ENCODE results near the gene ADPRS.

The ADPRS gene

DNA sequence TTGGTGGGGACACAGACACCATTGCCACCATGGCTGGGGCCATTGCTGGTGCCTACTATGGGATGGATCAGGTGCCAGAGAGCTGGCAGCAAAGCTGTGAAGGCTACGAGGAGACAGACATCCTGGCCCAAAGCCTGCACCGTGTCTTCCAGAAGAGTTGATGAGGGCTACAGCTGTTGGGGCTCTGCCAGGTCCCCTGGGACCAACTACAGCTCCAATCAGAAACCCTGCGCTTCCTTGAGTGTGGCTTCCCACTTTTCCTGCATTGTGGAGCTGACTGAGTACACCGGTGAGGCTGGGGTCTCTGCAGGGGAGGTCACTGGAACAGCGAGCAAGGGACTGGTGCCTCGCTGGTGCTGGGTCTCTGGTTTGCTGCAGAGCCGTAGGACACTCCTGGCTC, 4.5 kb downstream of the ADPRS start:
- Histone ChIP-seq H3K4me3 (replicated peaks; ENCODE audit: low read depth, low read length) (no peak overlapping the region), H3K27me3 (replicated peaks; ENCODE audit: control insufficient read depth, insufficient read depth, low read length) (no peaks in the 10 kb centered on the region), H3K36me3 (ENCODE audit: control insufficient read depth, insufficient read depth, low read length) (peaks cover 37% of the 10 kb centered on the region)
- no peak for TF ChIP-seq CTCF (IDR thresholded peaks at IDR 0.05; ENCODE audit: insufficient read depth, low read length, poor library complexity, severe bottlenecking)
- DNase-seq (ENCODE audit: extremely low read depth, insufficient read length): no peak

- DNase-seq (ENCODE audit: extremely low read depth, insufficient read length): no peak
- peaks cover 37% of the 10 kb centered on the region for H3K36me3 ChIP-seq (ENCODE audit: control insufficient read depth, insufficient read depth, low read length)
- H3K27me3 ChIP-seq (replicated peaks; ENCODE audit: control insufficient read depth, insufficient read depth, low read length): no peaks in the 10 kb centered on the region
- no peak overlapping the region for H3K4me3 ChIP-seq (replicated peaks; ENCODE audit: low read depth, low read length)
- no peak for TF ChIP-seq CTCF (IDR thresholded peaks at IDR 0.05; ENCODE audit: insufficient read depth, low read length, poor library complexity, severe bottlenecking)
These were observed 5.2 kb downstream of the ADPRS start for GRCh38 chr1:36093929-36094328.

- TF ChIP-seq CTCF (IDR thresholded peaks at IDR 0.05; ENCODE audit: insufficient read depth, low read length, poor library complexity, severe bottlenecking): no peak
- H3K4me3 ChIP-seq (replicated peaks; ENCODE audit: low read depth, low read length): no peak overlapping the region
- DNase-seq (ENCODE audit: extremely low read depth, insufficient read length): no peak
- peaks cover 37% of the 10 kb centered on the region for H3K36me3 ChIP-seq (ENCODE audit: control insufficient read depth, insufficient read depth, low read length)
- H3K27me3 ChIP-seq (replicated peaks; ENCODE audit: control insufficient read depth, insufficient read depth, low read length): no peaks in the 10 kb centered on the region
These were observed 5.9 kb downstream of the ADPRS start for GRCh38 chr1:36094621-36095061.

- no peak for DNase-seq (ENCODE audit: extremely low read depth, insufficient read length)
- H3K36me3 ChIP-seq (ENCODE audit: control insufficient read depth, insufficient read depth, low read length): peaks cover 37% of the 10 kb centered on the region
- no peak for TF ChIP-seq CTCF (IDR thresholded peaks at IDR 0.05; ENCODE audit: insufficient read depth, low read length, poor library complexity, severe bottlenecking)
- H3K27me3 ChIP-seq (replicated peaks; ENCODE audit: control insufficient read depth, insufficient read depth, low read length): no peaks in the 10 kb centered on the region
- no peak overlapping the region for H3K4me3 ChIP-seq (replicated peaks; ENCODE audit: low read depth, low read length)
These were observed 7.2 kb downstream of the ADPRS start for GRCh38 chr1:36095760-36096405.

- no peaks in the 10 kb centered on the region for H3K27me3 ChIP-seq (replicated peaks; ENCODE audit: control insufficient read depth, insufficient read depth, low read length)
- H3K4me3 ChIP-seq (replicated peaks; ENCODE audit: low read depth, low read length): no peak overlapping the region
- peaks cover 32% of the 10 kb centered on the region for H3K36me3 ChIP-seq (ENCODE audit: control insufficient read depth, insufficient read depth, low read length)
- TF ChIP-seq CTCF (IDR thresholded peaks at IDR 0.05; ENCODE audit: insufficient read depth, low read length, poor library complexity, severe bottlenecking): peak; percentile 15
- DNase-seq (ENCODE audit: extremely low read depth, insufficient read length): no peak
These were observed 8.1 kb downstream of the ADPRS start for GRCh38 chr1:36096500-36097432.
